ENCODE results near the gene PLCB1.

DNA sequence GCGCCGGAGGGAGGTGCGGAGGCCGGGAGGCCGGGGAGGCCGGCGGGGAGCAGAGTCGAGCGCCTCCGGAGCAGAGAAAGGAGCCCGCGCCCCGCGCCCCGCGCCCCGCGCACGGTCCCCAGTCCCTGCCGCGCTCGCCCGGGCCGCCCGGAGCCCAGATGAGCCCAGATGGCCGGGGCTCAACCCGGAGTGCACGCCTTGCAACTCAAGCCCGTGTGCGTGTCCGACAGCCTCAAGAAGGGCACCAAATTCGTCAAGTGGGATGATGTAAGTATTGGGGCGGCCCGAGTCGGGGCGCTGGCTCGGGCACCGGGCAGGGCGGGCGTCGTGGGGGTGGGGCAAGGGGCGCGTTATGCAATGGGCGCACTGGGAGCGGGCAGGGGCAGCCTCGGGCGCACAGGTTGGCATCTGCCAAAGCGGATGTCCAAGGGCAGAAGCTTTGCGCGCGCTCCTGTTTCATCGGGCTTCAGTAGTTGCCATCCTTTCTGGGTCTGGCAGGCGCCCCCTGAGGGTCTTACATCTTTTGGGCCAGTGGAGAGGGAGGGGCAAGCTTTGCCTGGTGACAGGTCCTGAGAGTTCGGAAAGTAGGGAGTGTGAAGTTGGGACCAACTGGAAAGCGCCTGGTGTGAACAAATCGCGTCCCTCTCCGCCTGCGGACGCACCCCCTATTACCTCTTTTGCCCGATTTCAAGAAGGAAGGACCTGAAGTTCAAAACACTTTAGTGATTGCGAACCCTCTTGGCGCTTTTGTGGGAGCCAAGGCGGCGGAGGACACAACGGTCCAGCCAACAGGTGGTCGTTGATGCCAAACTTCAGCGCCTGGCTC is 631 bp downstream of the PLCB1 start:
- TF ChIP-seq, protein P1, sequence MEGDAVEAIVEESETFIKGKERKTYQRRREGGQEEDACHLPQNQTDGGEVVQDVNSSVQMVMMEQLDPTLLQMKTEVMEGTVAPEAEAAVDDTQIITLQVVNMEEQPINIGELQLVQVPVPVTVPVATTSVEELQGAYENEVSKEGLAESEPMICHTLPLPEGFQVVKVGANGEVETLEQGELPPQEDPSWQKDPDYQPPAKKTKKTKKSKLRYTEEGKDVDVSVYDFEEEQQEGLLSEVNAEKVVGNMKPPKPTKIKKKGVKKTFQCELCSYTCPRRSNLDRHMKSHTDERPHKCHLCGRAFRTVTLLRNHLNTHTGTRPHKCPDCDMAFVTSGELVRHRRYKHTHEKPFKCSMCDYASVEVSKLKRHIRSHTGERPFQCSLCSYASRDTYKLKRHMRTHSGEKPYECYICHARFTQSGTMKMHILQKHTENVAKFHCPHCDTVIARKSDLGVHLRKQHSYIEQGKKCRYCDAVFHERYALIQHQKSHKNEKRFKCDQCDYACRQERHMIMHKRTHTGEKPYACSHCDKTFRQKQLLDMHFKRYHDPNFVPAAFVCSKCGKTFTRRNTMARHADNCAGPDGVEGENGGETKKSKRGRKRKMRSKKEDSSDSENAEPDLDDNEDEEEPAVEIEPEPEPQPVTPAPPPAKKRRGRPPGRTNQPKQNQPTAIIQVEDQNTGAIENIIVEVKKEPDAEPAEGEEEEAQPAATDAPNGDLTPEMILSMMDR (IDR thresholded peaks at IDR 0.05; ENCODE audit: extremely low read depth in 1 of 2, insufficient read depth in 1 of 2, low read depth in 1 of 2, low read length in 2 of 2) = no peak
- TF ChIP-seq FOS (IDR thresholded peaks at IDR 0.05; ENCODE audit: borderline replicate concordance, insufficient read depth, low read length) (no peak), MYC (IDR thresholded peaks at IDR 0.05; ENCODE audit: low read depth, low read length) (no peak), POLR2A (IDR thresholded peaks at IDR 0.05; ENCODE audit: low read depth, low read length) (no peak), POLR2AphosphoS5 (IDR thresholded peaks at IDR 0.05; ENCODE audit: insufficient read depth, low read depth, low read length) (no peak)
